SU-DHL-6 (cell line): Measurements from ENCODE around the gene RPRD1B.

Source experiments
- CTCF ChIP-seq: fragments of 200-600 bp; sonication (generic); IDR thresholded peaks from one replicate; pipeline ENCODE4 v1.5.1; 2017; ENCODE audit warnings: antibody characterized with exemption, mild to moderate bottlenecking, low read length, moderate library complexity; ENCODE audit not compliant: insufficient read depth, poor library complexity, severe bottlenecking
- EZH2phosphoT487 ChIP-seq: fragments of 200-600 bp; sonication (generic), shearing (Covaris generic); conservative IDR thresholded peaks from 2 replicates; pipeline ENCODE4 v1.6.1; 2018; ENCODE audit warnings: mild to moderate bottlenecking, antibody characterized with exemption, low read length, moderate library complexity, mixed read lengths

GRCh38 chr20:37989601-37990295 is 43.8 kb upstream of the RPRD1B start:
- TF ChIP-seq CTCF (no peak), EZH2phosphoT487 (no peak)
